ENCODE results near the gene RPP40.

RPP40 gene

DNA sequence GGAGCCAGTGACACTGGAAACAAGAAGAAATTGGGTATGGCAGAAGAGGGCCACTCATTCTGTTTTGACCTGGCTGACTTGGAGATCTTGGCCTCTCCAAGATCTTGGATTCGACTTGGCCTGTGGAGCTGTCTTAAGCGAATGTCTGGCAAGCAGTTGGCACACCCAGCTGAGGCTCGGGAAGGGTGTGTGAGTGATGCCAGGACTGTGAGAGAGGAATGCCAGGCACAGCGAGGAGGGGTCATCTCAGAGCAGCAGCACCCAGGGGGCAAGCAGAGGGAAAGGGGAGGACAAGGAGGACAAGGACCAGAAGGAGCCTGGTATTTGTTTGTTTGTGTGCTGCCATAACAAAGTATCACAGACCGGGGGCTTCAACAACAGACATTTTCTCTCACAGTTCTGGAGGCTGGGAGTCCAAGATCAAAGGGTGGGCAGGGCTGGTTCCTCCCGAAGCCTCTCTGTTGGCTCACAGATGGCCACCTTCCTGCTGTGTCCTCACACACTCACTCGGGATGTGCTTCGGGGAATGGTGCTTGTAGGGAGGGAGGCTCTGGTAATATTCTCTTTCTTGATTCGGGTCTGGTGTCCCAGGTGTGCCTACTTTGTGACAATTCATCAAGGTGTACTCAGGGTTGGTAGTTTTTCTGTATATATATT, 33.0 kb downstream of the RPP40 start:
- no peak for DNase-seq (ENCODE audit: low spot score)

DNA sequence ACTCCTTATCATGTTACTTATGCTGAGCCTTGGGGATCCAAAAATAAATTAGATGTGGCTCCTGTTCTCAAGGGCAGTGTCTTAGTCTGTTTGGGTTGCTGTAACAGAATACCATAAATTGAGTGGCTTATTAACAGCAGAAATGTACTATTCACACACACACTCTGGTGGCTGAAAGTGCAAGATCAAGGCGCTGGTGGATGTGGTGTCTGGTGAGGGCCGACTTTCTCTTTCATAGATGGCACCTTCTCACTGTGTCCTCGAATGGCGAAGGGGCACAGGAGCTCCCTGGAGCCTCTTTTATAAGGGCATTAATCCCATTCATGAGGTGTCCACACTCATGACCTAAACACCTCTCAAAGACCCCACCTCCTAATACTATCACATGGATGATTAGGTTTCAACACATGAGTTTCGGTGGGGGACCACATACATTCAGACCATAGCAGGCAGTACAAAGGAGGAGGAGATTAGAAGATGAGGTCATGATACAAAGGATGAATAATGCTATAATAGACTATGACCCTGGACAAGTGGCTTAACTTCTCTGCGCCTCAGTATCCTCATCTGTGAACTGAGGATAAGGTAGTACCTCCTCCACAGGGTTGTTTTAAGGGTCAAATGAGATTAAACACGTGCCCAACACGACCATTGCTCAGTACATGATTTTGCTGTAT, 34.1 kb downstream of the RPP40 start:
- DNase-seq (ENCODE audit: low spot score): no peak

- no peak for DNase-seq (ENCODE audit: low spot score)
Observed at GRCh38 chr6:4967301-4968030, 36.4 kb downstream of the RPP40 start.

GRCh38 chr6:4965562-4966389, 38.1 kb downstream of the RPP40 start:
- DNase-seq (ENCODE audit: low spot score): no peak

DNA sequence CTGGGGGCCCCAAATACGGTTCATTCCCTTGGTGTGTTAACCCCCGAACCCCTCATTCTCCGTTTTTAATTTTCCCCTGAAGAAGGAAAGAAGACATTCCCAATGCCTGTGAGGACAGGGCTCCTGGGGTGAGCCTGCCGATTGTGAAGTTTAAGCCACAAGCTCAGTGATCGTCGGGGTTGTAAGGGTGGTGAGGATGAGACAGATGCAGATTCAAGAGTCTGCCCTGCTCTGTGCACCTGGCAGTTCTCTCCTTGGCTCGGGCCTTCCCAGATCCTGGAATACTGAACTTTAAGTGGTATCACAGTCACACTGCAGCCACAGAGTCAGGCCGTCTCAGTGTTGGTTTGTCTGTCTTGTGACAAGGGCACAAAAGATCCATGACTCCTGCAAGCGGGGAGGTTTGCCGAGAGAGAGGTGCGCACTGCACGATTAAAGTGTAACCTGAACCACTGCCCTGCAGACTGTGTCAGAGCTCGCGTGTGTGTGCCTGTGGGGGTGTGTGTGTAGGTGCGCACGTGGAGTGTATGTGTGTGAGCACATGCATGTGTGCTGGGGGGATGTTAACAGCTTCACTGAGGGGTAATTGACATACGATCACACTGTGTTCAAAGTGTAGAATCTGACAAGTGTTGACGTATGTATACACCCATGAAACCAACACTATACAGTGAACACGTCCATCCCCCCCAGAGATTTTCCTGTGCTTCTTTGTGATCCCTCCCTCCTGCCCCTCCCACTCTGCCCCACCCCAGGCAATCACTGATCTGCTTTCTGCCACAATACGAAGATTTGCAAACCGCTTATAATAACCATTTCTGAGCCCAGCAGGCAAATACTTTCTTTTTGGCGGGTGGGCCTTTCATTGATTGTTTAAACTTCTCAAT, 38.9 kb downstream of the RPP40 start:
- no peak for DNase-seq (ENCODE audit: low spot score)

DNA sequence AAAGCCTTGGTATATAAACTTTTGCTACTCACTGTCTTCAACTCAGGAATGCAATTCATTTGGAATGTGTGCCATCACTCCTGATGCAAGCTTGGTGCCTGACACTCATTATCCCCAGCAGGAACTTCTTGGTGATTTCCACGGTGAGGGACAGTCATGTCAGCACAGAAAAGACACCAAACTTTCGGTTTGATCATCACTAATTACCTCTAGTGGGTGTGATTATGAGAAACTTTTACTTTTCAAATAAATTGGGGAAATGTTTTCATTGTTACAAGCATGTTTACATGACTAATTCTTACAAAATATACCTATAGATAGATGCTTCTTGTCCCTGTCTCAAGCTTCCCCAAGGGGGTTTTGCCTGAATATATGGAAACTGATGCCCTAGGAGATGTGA, 40.9 kb downstream of the RPP40 start:
- no peak for DNase-seq (ENCODE audit: low spot score)

DNA sequence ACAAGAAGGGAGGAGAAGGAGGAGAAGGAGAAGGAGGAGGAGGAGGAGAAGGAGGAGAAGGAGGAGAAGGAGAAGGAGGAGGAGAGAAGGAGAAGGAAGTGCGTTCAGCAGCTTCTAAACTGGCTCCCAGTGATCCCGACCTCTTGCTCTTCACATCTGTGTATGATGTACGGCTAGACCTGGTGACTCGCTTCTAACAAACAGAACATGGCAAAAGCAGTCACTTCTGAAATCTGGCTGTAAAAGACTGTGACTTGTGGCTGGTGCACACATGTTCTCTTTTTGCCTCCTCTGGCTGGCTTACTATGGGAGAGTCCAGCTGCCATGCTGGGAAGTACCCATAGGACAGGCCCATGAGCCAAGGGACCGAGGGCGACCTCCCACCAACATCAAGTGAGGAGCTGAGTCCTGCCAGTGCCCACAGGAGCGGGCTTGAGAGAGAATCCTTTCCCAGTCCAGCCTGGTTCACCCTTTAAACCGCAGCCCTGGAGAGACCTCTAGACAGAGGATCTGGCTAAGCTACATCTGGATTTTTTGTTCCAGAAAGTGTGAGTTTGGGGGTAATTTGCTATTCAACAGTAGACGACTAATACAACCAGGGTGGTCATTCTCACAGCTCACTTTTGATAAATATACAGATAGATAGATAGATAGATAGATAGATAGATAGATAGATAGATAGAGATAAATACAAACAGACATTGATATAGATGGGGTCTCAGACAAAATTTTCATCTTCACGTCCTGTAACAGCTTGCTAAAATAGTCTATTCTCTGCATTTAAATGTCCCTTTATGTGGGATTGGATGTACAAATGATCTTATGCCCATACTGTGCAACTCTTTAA, 42.3 kb downstream of the RPP40 start:
- DNase-seq (ENCODE audit: low spot score): no peak

DNA sequence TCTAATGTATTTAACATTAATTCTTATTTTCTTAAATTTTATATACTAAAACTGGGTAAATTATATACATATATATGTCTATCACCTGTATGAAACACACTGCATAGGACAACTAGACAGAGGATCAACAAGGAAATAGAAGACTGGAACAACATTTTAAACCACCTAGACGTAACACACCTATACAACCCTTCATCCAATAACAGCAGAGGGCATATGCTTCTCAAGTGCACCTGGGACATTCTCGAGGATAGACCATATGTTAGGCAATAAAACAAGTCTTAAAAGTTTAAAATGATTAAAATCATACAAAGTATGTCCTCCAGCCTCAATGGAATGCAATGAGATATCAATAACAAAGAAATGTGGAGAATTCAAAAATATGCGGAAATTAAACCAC, 45.2 kb downstream of the RPP40 start:
- no peak for DNase-seq (ENCODE audit: low spot score)

DNA sequence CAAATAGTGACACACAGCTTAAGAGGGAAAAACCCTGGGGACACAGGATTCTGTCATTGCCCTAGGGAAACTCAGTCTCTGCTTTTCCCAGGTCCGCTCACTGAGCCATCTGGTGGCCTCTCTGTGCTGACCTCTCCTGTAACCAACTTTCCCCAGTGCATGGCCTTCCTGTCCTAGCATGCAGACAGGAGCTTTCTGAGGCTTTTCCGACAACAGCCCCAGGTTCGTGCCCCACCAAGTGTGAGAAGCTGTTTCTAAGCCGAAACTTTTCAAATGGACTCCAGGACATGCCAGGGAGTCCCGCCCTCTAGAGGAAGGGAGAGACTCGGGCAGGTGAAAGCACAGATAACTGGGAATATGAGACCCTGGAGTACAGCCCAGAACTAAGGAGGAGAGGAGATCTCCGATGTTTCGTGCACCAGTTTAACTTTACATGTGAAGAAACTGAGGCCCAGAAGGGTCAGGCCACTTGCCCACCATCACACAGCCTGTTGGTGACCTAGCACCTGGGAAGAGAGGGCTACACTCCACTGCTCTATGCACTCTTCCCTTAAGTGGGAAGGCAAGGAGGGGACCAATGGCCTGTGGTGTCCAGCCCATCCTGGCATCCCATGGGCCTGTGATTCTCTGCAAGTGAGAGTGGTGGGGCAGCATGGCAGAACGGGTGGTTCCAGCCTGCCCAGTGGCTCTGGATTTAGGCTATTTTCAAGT, 46.2 kb downstream of the RPP40 start:
- DNase-seq (ENCODE audit: low spot score): no peak

DNA sequence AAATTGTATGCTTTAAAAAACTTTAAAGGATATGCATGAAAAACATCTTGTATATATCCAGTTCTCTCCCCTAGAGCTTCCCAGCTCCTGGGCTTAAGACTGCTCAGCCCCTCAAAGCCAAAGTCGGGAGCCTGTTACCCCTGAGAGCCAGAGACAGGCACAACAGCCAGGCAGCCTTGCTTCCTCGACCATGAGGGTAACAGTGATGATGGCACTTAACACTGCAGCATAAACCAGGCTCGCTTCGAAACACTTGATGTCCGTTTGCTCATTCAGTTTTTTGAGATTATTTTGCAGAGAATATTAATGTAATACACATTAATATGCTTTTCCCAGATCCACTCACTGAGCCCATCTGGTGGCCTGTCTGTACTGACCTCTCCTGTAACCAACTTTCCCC, 47.2 kb downstream of the RPP40 start:
- DNase-seq (ENCODE audit: low spot score): no peak

- no peak for DNase-seq (ENCODE audit: low spot score)
Observed at GRCh38 chr6:4953440-4953839, 50.4 kb downstream of the RPP40 start.

GRCh38 chr6:4950836-4951533, 52.9 kb downstream of the RPP40 start:
- no peak for DNase-seq (ENCODE audit: low spot score)

DNA sequence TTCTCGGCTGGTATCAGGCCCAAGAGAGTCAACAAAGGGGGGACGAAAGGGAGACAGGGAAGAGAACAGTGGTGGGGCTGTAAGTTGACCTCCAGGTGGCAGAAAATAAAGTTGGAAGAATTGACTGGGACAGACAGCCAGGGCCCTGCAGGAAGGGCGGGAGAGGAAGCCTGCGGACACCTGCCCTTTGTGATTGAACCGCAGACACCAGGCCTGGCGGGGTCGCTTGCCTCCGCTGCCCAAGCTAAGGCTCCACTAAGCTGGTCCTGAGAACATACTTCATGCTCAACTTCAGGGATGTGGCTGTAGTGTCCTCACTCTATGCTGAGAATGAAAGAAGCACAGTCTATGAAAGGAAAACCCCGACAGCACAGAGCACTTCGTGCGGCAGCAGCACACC, 53.8 kb downstream of the RPP40 start:
- DNase-seq (ENCODE audit: low spot score): no peak

DNA sequence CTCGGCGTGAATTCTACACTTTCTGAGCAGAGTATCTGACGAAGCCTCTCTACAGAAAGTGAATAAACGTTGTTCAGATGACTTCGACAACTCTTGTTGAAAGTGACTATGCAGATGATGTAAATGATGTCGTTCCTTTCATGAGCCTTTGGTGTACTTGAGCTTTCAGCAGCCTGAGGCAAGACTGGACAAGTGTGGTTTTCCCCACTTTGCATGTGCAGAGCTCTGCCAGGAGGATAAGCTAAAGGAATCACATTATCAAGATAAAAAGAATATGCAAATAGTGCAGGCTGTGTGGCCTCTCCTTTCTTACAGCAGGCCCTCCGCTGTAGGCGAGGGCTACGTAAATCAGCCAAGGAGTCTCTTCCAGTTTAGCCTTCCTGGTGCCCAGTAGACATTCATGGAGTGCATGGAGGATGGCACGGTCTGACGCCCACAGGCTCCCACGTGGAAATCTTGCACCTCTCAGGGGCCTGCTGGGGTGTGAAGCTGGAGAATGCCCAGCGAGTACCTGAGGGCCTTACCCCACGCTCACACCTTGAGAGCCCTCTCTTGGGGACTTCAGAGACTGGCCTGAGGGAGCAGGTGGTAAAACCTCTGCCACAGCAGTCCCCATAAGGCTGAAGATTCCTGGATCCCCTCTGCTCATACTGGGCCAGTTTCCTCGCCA, 54.9 kb downstream of the RPP40 start:
- DNase-seq (ENCODE audit: low spot score): no peak

- DNase-seq (ENCODE audit: low spot score): no peak
Observed at GRCh38 chr6:4947716-4948115, 56.1 kb downstream of the RPP40 start.

DNA sequence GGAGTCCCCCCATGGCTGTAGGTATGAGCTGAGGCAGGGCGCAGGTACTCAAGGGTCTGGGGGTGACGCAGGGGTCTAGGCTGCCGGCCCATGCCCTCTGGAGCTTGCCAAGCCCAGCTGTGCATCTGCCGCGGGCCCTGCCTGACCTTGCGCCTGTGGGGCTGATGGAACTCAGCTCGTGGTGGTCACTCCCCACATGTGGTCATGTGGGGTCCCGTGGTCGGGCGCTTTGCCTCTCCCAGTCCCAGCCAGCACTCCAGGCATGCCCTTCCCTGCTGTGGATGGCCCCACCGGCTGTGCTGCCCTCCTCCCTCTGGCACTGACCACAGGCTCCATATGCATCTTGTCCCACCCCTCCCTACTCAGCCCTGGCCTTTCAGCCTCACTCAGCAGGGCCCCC, 57.3 kb downstream of the RPP40 start:
- DNase-seq (ENCODE audit: low spot score): no peak
